OCI-LY7 (cell line): ENCODE data around the gene ACTL9.
"Not testable (repeated sequence)": the region's sequence is repeated elsewhere in the genome, so short reads cannot be mapped to it uniquely, and the experiment has no call there.

Source experiments
- CTCF ChIP-seq: fragments of 200-600 bp; sonication (generic); conservative IDR thresholded peaks from 2 replicates; pipeline ENCODE4 v1.5.1; 2014; ENCODE audit warnings: mild to moderate bottlenecking, antibody characterized with exemption, low read length, moderate library complexity, mixed read lengths
- EZH2phosphoT487 ChIP-seq: fragments of 200-600 bp; sonication (generic); IDR thresholded peaks from 2 replicates; pipeline ENCODE4 v1.6.1; 2018; ENCODE audit warnings: low read depth, borderline replicate concordance, mild to moderate bottlenecking, mixed run types, antibody characterized with exemption, low read length, moderate library complexity, mixed read lengths

- not testable (repeated sequence) for TF ChIP-seq CTCF, EZH2phosphoT487
Observed at GRCh38 chr19:8705304-8705703, 6.7 kb upstream of the ACTL9 start.
